GM19043 (cell line): Measurements from ENCODE around the gene MYB.
A peak's percentile ranks its signal among the peaks of the same experiment; 100 is the strongest.
"Not testable (repeated sequence)": the region's sequence is repeated elsewhere in the genome, so short reads cannot be mapped to it uniquely, and the experiment has no call there.

Experiments
- ATAC-seq: cut with Tn5 transposase; IDR thresholded peaks from one replicate; pipeline ENCODE4 v1.9.1; 2021; ENCODE audit warnings: low read depth; ENCODE audit not compliant: unreplicated experiment

MYB gene

GRCh38 chr6:135180542-135181332 lies at the start of gene MYB:
Gene MYB (plus strand): TSS chr6:135181308. CDS start chr6:135181514, 206 bp downstream.
- peak; percentile 28 for ATAC-seq

- no peak for ATAC-seq
These were observed 48.3 kb upstream of the MYB start for GRCh38 chr6:135132776-135133175.

GRCh38 chr6:135135835-135136234 lies 45.3 kb upstream of the MYB start:
- ATAC-seq, result no peak

GRCh38 chr6:135137826-135138225 lies 43.3 kb upstream of the MYB start:
- no peak for ATAC-seq

GRCh38 chr6:135141182-135141581 lies 39.9 kb upstream of the MYB start:
- no peak for ATAC-seq

- ATAC-seq, result peak; percentile 58
These were observed 39.4 kb upstream of the MYB start for GRCh38 chr6:135141728-135142127.

- not testable (repeated sequence) for ATAC-seq
These were observed 38.9 kb upstream of the MYB start for GRCh38 chr6:135142232-135142631.

- ATAC-seq, result no peak
These were observed 36.4 kb upstream of the MYB start for GRCh38 chr6:135144673-135145062.

- no peak for ATAC-seq
These were observed 35.9 kb upstream of the MYB start for GRCh38 chr6:135145063-135145800.

GRCh38 chr6:135146162-135146934 lies 34.8 kb upstream of the MYB start:
- no peak for ATAC-seq

GRCh38 chr6:135147637-135148592 lies 33.2 kb upstream of the MYB start:
- ATAC-seq, result no peak

GRCh38 chr6:135148889-135149288 lies 32.2 kb upstream of the MYB start:
- no peak for ATAC-seq

- no peak for ATAC-seq
These were observed 31.7 kb upstream of the MYB start for GRCh38 chr6:135149376-135149775.

- ATAC-seq, result not testable (repeated sequence)
These were observed 30.6 kb upstream of the MYB start for GRCh38 chr6:135150481-135150880.

GRCh38 chr6:135154125-135154524 lies 27.0 kb upstream of the MYB start:
- not testable (repeated sequence) for ATAC-seq

GRCh38 chr6:135158397-135158796 lies 22.7 kb upstream of the MYB start:
- no peak for ATAC-seq

- ATAC-seq, result peak; percentile 50
These were observed 21.6 kb upstream of the MYB start for GRCh38 chr6:135159531-135159930.

GRCh38 chr6:135161411-135162395 lies 19.4 kb upstream of the MYB start:
- ATAC-seq, result no peak
